H9 (cell line): ENCODE results near the gene SNAI3. TPM values are rescaled to one million over a fixed set of nuclear protein-coding genes. Genes with fewer than 3 reads are reported as not detected.
A peak's percentile ranks its signal among the peaks of the same experiment; 100 is the strongest.

ENCODE experiments used
- DNase-seq: peaks from one replicate; pipeline ENCODE4 v3.0.0-alpha.2; 2017
- H2AFZ ChIP-seq: one replicate; pipeline ENCODE4 v1.6.1; 2013; ENCODE audit warnings: mild to moderate bottlenecking, low read length, control low read depth, moderate library complexity
- H2AK5ac ChIP-seq: 2 replicates; pipeline ENCODE4 v1.6.1; 2013; ENCODE audit warnings: low read length, control low read depth, mixed read lengths; ENCODE audit not compliant: insufficient read length
- H2BK120ac ChIP-seq: one replicate; pipeline ENCODE4 v1.6.1; 2013; ENCODE audit warnings: low read depth, mild to moderate bottlenecking, low read length, control low read depth, inconsistent platforms; ENCODE audit not compliant: poor library complexity, severe bottlenecking
- H2BK12ac ChIP-seq: 2 replicates; pipeline ENCODE4 v1.6.1; 2013; ENCODE audit warnings: low read length, control low read depth, mixed read lengths, low read depth; ENCODE audit not compliant: insufficient read length
- H2BK15ac ChIP-seq: 2 replicates; pipeline ENCODE4 v1.6.1; 2013; ENCODE audit warnings: low read depth, low read length, control low read depth
- H2BK20ac ChIP-seq: one replicate; pipeline ENCODE4 v1.6.1; 2013; ENCODE audit warnings: low read depth, mild to moderate bottlenecking, low read length, control low read depth, inconsistent platforms; ENCODE audit not compliant: poor library complexity, severe bottlenecking
- H2BK5ac ChIP-seq: 2 replicates; pipeline ENCODE4 v1.6.1; 2013; ENCODE audit warnings: low read length, control low read depth, mixed read lengths; ENCODE audit not compliant: insufficient read length
- H3K14ac ChIP-seq: 2 replicates; pipeline ENCODE4 v1.6.1; 2013; ENCODE audit warnings: low read length, control low read depth; ENCODE audit not compliant: insufficient read depth
- H3K18ac ChIP-seq: 2 replicates; pipeline ENCODE4 v1.6.1; 2013; ENCODE audit warnings: low read depth, mild to moderate bottlenecking, mixed read lengths, low read length, control low read depth; ENCODE audit not compliant: insufficient read length
- H3K23ac ChIP-seq: 2 replicates; pipeline ENCODE4 v1.6.1; 2013; ENCODE audit warnings: low read length, control low read depth, mixed read lengths, low read depth; ENCODE audit not compliant: insufficient read length
- H3K23me2 ChIP-seq: 2 replicates; pipeline ENCODE4 v1.6.1; 2013; ENCODE audit warnings: low read depth, mild to moderate bottlenecking, mixed read lengths, low read length, control low read depth; ENCODE audit not compliant: insufficient read length, poor library complexity, severe bottlenecking
- H3K27ac ChIP-seq: 2 replicates; pipeline ENCODE4 v1.5.1; 2013; ENCODE audit warnings: low read length, control low read depth, mixed read lengths, low read depth; ENCODE audit not compliant: insufficient read length
- H3K27me3 ChIP-seq: 2 replicates; pipeline ENCODE4 v1.6.1; 2013; ENCODE audit warnings: low read length, control low read depth, inconsistent platforms; ENCODE audit not compliant: insufficient read depth
- H3K4ac ChIP-seq: 2 replicates; pipeline ENCODE4 v1.6.1; 2013; ENCODE audit warnings: low read depth, mild to moderate bottlenecking, control low read depth, inconsistent platforms, low read length, moderate library complexity
- H3K4me1 ChIP-seq: 2 replicates; pipeline ENCODE4 v1.6.1; 2013; ENCODE audit warnings: low read length, control low read depth, inconsistent platforms; ENCODE audit not compliant: insufficient read depth
- H3K4me2 ChIP-seq: 2 replicates; pipeline ENCODE4 v1.6.1; 2013; ENCODE audit warnings: low read length, control low read depth, mixed read lengths; ENCODE audit not compliant: insufficient read length, insufficient read depth
- H3K56ac ChIP-seq: 2 replicates; pipeline ENCODE4 v1.6.1; 2013; ENCODE audit warnings: low read depth, mild to moderate bottlenecking, mixed read lengths, low read length, control low read depth; ENCODE audit not compliant: insufficient read length
- H3K79me1 ChIP-seq: 2 replicates; pipeline ENCODE4 v1.6.1; 2013; ENCODE audit warnings: low read depth, mild to moderate bottlenecking, moderate library complexity, low read length, control low read depth, inconsistent platforms; ENCODE audit not compliant: insufficient read depth, poor library complexity, severe bottlenecking
- H3K79me2 ChIP-seq: 2 replicates; pipeline ENCODE4 v1.6.1; 2013; ENCODE audit warnings: low read length, control low read depth, inconsistent platforms; ENCODE audit not compliant: insufficient read depth
- H3K9ac ChIP-seq: 2 replicates; pipeline ENCODE4 v1.6.1; 2013; ENCODE audit warnings: low read length, control low read depth, mixed read lengths; ENCODE audit not compliant: insufficient read length; ENCODE audit errors: extremely low read depth
- H3K9me3 ChIP-seq: one replicate; pipeline ENCODE4 v1.6.1; 2013; ENCODE audit warnings: low read depth, low read length, inconsistent platforms; ENCODE audit not compliant: control insufficient read depth
- H3T11ph ChIP-seq: one replicate; pipeline ENCODE4 v1.6.1; 2013; ENCODE audit warnings: mild to moderate bottlenecking, low read length, control low read depth, inconsistent platforms
- H4K20me1 ChIP-seq: one replicate; pipeline ENCODE4 v1.6.1; 2013; ENCODE audit not compliant: control insufficient read depth, insufficient read length, insufficient read depth
- H4K5ac ChIP-seq: 2 replicates; pipeline ENCODE4 v1.6.1; 2013; ENCODE audit warnings: low read depth, mild to moderate bottlenecking, mixed read lengths, low read length, control low read depth; ENCODE audit not compliant: insufficient read length
- H4K8ac ChIP-seq: replicated peaks from 2 replicates; pipeline ENCODE4 v1.6.1; 2013; ENCODE audit warnings: low read length, control low read depth, mixed read lengths, low read depth; ENCODE audit not compliant: insufficient read length
- H4K91ac ChIP-seq: 2 replicates; pipeline ENCODE4 v1.6.1; 2013; ENCODE audit warnings: low read depth, mild to moderate bottlenecking, moderate library complexity, mixed read lengths, low read length, control low read depth; ENCODE audit not compliant: insufficient read length
- H3K27ac Mint-ChIP-seq, 3 experiments: 2 replicates in 2 of 3; 3 replicates in 1 of 3; pipeline ENCODE4 v1.8.0; 2020 to 2021; ENCODE audit warnings: mixed read lengths in 3 of 3, mild to moderate bottlenecking in 1 of 3, moderate library complexity in 1 of 3
- H3K27me3 Mint-ChIP-seq: 2 replicates; pipeline ENCODE4 v1.8.0; 2021; ENCODE audit warnings: low read depth, mild to moderate bottlenecking, moderate library complexity, mixed read lengths
- H3K36me3 Mint-ChIP-seq, 3 experiments: 2 replicates in 2 of 3; 3 replicates in 1 of 3; pipeline ENCODE4 v1.8.0; 2020 to 2021; ENCODE audit warnings: low read depth in 3 of 3, mixed read lengths in 3 of 3; ENCODE audit not compliant: insufficient read depth in 1 of 3
- H3K4me1 Mint-ChIP-seq, 2 experiments: 2 replicates each; pipeline ENCODE4 v1.8.0; 2020; ENCODE audit warnings: mixed read lengths in 2 of 2
- H3K4me3 Mint-ChIP-seq, 2 experiments: 2 replicates in 1 of 2; 3 replicates in 1 of 2; pipeline ENCODE4 v1.8.0; 2020 to 2021; ENCODE audit warnings: mild to moderate bottlenecking in 2 of 2, mixed read lengths in 2 of 2, moderate library complexity in 1 of 2
- H3K9me3 Mint-ChIP-seq, 2 experiments: 2 replicates in 1 of 2; 3 replicates in 1 of 2; pipeline ENCODE4 v1.8.0; 2020; ENCODE audit warnings: mild to moderate bottlenecking in 2 of 2, mixed read lengths in 2 of 2, moderate library complexity in 1 of 2
- WGBS: extraction: QIAGEN DNeasy Blood & Tissue Kit; methylation state at CpG from one replicate; pipeline ENCODE4 v1.1.7; 2013; ENCODE audit warnings: missing lambda C conversion rate, low lambda C conversion rate, mixed read lengths; ENCODE audit not compliant: insufficient read length; ENCODE audit errors: extremely low coverage; 5-methylcytosine and 5-hydroxymethylcytosine counted together
- total RNA-seq: library from RNA; stranded (reverse); gene quantifications from 2 replicates; pipeline ENCODE4 v1.2.1, GENCODE V29; 2021
- TF ChIP-seq, protein P1 (sequence below): fragments of 200-600 bp; sonication (generic); conservative IDR thresholded peaks from 3 replicates; pipeline ENCODE4 v1.8.0; 2021; ENCODE audit warnings: antibody characterized with exemption, mild to moderate bottlenecking

The SNAI3 gene
- total RNA-seq, 1 experiment from 2014 or later = 3.2 TPM

DNA sequence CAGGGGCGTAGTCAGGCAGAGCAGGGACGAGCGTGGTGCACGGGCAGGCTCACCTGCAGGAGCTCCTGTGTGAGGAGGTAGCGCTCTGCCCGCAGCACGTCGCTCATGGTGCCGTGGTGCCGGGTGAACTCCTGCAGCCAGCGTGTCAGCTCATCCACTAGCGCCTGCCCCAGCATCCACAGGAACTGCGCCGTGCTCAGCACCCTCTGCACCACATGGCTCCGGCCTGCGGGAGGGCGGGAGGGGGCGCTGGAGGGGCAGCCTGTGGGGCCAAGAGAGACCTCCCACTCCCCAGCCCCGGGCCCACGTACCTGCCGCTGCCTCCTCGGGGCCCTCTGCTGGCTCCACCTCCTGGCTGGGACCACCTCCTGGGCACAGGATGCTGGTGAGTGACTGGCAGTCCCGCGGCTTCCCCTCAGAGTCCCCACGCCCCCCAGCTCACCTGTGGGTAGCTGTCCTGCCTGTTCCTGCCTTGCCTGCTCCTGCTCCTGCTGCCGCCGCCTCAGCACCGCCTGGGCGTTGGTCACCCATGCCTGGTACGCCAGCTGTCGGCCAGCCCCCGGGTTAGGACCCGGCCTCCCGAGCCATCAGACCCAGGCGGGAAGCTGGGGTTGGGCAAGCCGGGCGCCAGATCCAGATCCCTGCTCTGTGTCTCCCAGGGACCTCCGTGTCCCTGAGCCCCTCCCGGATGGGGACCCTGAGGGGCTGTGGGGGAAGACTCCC lies 36.6 kb upstream of the SNAI3 start:
- WGBS = no CpG with 5 or more reads among the region's 39 CpGs
- peaks cover 10 to 33% (median 29%) of the 10 kb centered on the region in 3 experiments; a peak in 6 of 7 replicates for H3K36me3 Mint-ChIP-seq
- no peaks in the 10 kb centered on the region for H3K79me2 ChIP-seq
- no peaks in the 10 kb centered on the region for H4K20me1 ChIP-seq
- no peak overlapping the region for H2BK120ac ChIP-seq
- no peak overlapping the region for H3K18ac ChIP-seq
- H3K27ac ChIP-seq = no peak overlapping the region
- no peak overlapping the region for H3K9ac ChIP-seq
- no peak overlapping the region for H4K91ac ChIP-seq
- no peak overlapping the region for H3K14ac ChIP-seq
- no peak overlapping the region for H2BK20ac ChIP-seq
- no peak overlapping the region for H2AK5ac ChIP-seq
- no peak overlapping the region for H2BK12ac ChIP-seq
- no peak overlapping the region for H3K4ac ChIP-seq
- H3K27me3 ChIP-seq = no peaks in the 10 kb centered on the region
- no peak overlapping the region for H3T11ph ChIP-seq
- no peaks in the 10 kb centered on the region for H3K9me3 Mint-ChIP-seq
- H3K23ac ChIP-seq = no peak overlapping the region
- no peak overlapping the region for H4K5ac ChIP-seq
- H3K27me3 Mint-ChIP-seq = no peaks in the 10 kb centered on the region; the same call in 1 of the 2 replicates
- no peak overlapping the region for H3K56ac ChIP-seq
- no peak overlapping the region for H2BK5ac ChIP-seq
- H3K23me2 ChIP-seq = no peaks in the 10 kb centered on the region
- H3K4me3 Mint-ChIP-seq = no peak overlapping the region
- H3K27ac Mint-ChIP-seq = no peak overlapping the region
- no peaks in the 10 kb centered on the region for H3K9me3 ChIP-seq
- no peaks in the 10 kb centered on the region for H3K4me1 Mint-ChIP-seq
- H4K8ac ChIP-seq = no peak overlapping the region
- peak; percentile 66 for DNase-seq
- no peaks in the 10 kb centered on the region for H3K4me1 ChIP-seq
- no peak overlapping the region for H2BK15ac ChIP-seq
- H3K79me1 ChIP-seq = no peaks in the 10 kb centered on the region
- no peak overlapping the region for H2AFZ ChIP-seq
- TF ChIP-seq, protein P1, sequence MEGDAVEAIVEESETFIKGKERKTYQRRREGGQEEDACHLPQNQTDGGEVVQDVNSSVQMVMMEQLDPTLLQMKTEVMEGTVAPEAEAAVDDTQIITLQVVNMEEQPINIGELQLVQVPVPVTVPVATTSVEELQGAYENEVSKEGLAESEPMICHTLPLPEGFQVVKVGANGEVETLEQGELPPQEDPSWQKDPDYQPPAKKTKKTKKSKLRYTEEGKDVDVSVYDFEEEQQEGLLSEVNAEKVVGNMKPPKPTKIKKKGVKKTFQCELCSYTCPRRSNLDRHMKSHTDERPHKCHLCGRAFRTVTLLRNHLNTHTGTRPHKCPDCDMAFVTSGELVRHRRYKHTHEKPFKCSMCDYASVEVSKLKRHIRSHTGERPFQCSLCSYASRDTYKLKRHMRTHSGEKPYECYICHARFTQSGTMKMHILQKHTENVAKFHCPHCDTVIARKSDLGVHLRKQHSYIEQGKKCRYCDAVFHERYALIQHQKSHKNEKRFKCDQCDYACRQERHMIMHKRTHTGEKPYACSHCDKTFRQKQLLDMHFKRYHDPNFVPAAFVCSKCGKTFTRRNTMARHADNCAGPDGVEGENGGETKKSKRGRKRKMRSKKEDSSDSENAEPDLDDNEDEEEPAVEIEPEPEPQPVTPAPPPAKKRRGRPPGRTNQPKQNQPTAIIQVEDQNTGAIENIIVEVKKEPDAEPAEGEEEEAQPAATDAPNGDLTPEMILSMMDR = no peak; the same call in 2 of the 3 replicates
- no peak overlapping the region for H3K4me2 ChIP-seq
